B cell (primary cell): ENCODE measurements around the gene MAFB. TPM values are rescaled to one million over a fixed set of nuclear protein-coding genes. Genes with fewer than 3 reads are reported as not detected.

ENCODE experiments used
- ATAC-seq: fragments of 200-7000 bp; cut with Tn5 transposase; one replicate; pipeline ENCODE4 v1.10.0; 2021; ENCODE audit warnings: low read depth, mild to moderate bottlenecking, moderate number of reproducible peaks, moderate library complexity
- CTCF ChIA-PET: fragments of 350-600 bp; sonication (Branson Sonifier 250); formaldehyde crosslinking; loops from one replicate; lab custom pipeline; 2021; ENCODE audit warnings: antibody characterized with exemption, inconsistent platforms; lab: Charles Lee
- POLR2A ChIA-PET: fragments of 350-600 bp; sonication (Branson Sonifier 250); formaldehyde crosslinking; loops from one replicate; lab custom pipeline; 2021; ENCODE audit warnings: antibody characterized with exemption; lab: Charles Lee
- DNase-seq: peaks from one replicate; pipeline ENCODE4 v3.0.0; 2013
- H2AFZ ChIP-seq: 2 replicates; pipeline ENCODE4 v1.6.1; 2012; ENCODE audit warnings: mild to moderate bottlenecking, low read depth, low read length; ENCODE audit not compliant: insufficient read depth, poor library complexity, severe bottlenecking
- H3K27ac ChIP-seq, 2 donors: 1 replicate in 1 of 2; 2 replicates in 1 of 2; pipeline ENCODE4 v1.5.1; 2012 to 2013; ENCODE audit warnings: low read length in 2 of 2, mild to moderate bottlenecking in 2 of 2, moderate library complexity in 1 of 2
- H3K27me3 ChIP-seq, 4 experiments: fragments of 200-600 bp in 1 of 4; sonication (generic) in 1 of 4; replicated peaks in 1 of 4; 1 replicate in 2 of 4; 2 replicates in 2 of 4; pipeline versions ENCODE4 v1.6.1 to v1.7.0; 2013 to 2016; ENCODE audit warnings: low read length in 3 of 4, mild to moderate bottlenecking in 2 of 4, mixed read lengths in 1 of 4, moderate library complexity in 1 of 4; ENCODE audit not compliant: insufficient read depth in 4 of 4, control insufficient read depth in 3 of 4; ENCODE audit errors: control extremely low read depth in 1 of 4
- H3K36me3 ChIP-seq, 2 experiments: replicated peaks in 1 of 2; 1 replicate in 1 of 2; 2 replicates in 1 of 2; pipeline versions ENCODE4 v1.6.1 to v1.7.1; 2013; ENCODE audit warnings: low read length in 1 of 2; ENCODE audit not compliant: insufficient read depth in 2 of 2, control insufficient read depth in 1 of 2; ENCODE audit errors: control extremely low read depth in 1 of 2, extremely low read depth in 1 of 2
- H3K4me1 ChIP-seq, 2 donors: fragments of 200-600 bp in 1 of 2; sonication (generic) in 1 of 2; 1 replicate in 1 of 2; 2 replicates in 1 of 2; pipeline versions ENCODE4 v1.5.1 to v1.6.1; 2013 to 2017; ENCODE audit warnings: low read length in 2 of 2; ENCODE audit not compliant: control insufficient read depth in 2 of 2, insufficient read depth in 2 of 2
- H3K4me2 ChIP-seq: replicated peaks from 2 replicates; pipeline ENCODE3; 2012; ENCODE audit warnings: mild to moderate bottlenecking, low read depth, low read length; ENCODE audit not compliant: poor library complexity, severe bottlenecking
- H3K4me3 ChIP-seq, 5 experiments: fragments of 200-600 bp in 1 of 5; sonication (generic) in 1 of 5; 1 replicate in 3 of 5; 2 replicates in 2 of 5; pipeline versions ENCODE4 v1.5.1 to v1.7.0; 2011 to 2016; ENCODE audit warnings: low read length in 4 of 5, mild to moderate bottlenecking in 4 of 5, low read depth in 2 of 5, control low read depth in 1 of 5, moderate library complexity in 1 of 5; ENCODE audit not compliant: insufficient read depth in 1 of 5; ENCODE audit errors: control extremely low read depth in 1 of 5, extremely low read depth in 1 of 5
- H3K79me2 ChIP-seq: fragments of 200-600 bp; sonication (generic); one replicate; pipeline ENCODE4 v1.6.0; 2016; ENCODE audit warnings: low read length; ENCODE audit not compliant: control insufficient read depth, insufficient read depth
- H3K9ac ChIP-seq: fragments of 200-600 bp; sonication (generic); 2 replicates; pipeline ENCODE4 v1.6.1; 2017; ENCODE audit warnings: mild to moderate bottlenecking, low read length, moderate library complexity
- H3K9me3 ChIP-seq, 3 donors: one replicate each; pipeline versions ENCODE4 v1.6.1 to v1.7.1; 2013; ENCODE audit warnings: low read length in 2 of 3; ENCODE audit not compliant: control insufficient read depth in 2 of 3, insufficient read depth in 1 of 3; ENCODE audit errors: control extremely low read depth in 1 of 3
- H4K20me1 ChIP-seq: 2 replicates; pipeline ENCODE4 v1.6.0; 2012; ENCODE audit warnings: mild to moderate bottlenecking, low read length; ENCODE audit not compliant: insufficient read depth, control insufficient read depth, poor library complexity, severe bottlenecking
- H3K27ac Mint-ChIP-seq: one replicate; pipeline ENCODE4 v1.8.0; 2021; ENCODE audit warnings: mixed read lengths
- H3K27me3 Mint-ChIP-seq: one replicate; pipeline ENCODE4 v1.8.0; 2021; ENCODE audit warnings: mixed read lengths
- H3K4me1 Mint-ChIP-seq: one replicate; pipeline ENCODE4 v1.8.0; 2021; ENCODE audit warnings: mixed read lengths
- H3K4me3 Mint-ChIP-seq: one replicate; pipeline ENCODE4 v1.8.0; 2021; ENCODE audit warnings: mixed read lengths
- H3K9me3 Mint-ChIP-seq: one replicate; pipeline ENCODE4 v1.8.0; 2022; ENCODE audit warnings: mixed read lengths; ENCODE audit not compliant: insufficient read depth
- CTCF ChIP-seq: fragments of 200-600 bp; IDR thresholded peaks from one replicate; pipeline ENCODE4 v1.8.0; 2022; ENCODE audit warnings: antibody characterized with exemption, mild to moderate bottlenecking
- EZH2 ChIP-seq: IDR thresholded peaks from 2 replicates; pipeline ENCODE4 v1.6.1; 2012; ENCODE audit warnings: borderline replicate concordance, low read depth, mild to moderate bottlenecking, moderate library complexity, low read length; ENCODE audit not compliant: insufficient read depth, poor library complexity, severe bottlenecking
- WGBS: methylation state at CpG from one replicate; pipeline ENCODE4 v1.1.5; 2013; ENCODE audit warnings: missing lambda C conversion rate; ENCODE audit not compliant: insufficient coverage; 5-methylcytosine and 5-hydroxymethylcytosine counted together
- intact Hi-C: fragments of 100-400 bp; cut with micrococcal nuclease; formaldehyde crosslinking; loops from one replicate; pipeline ENCODE4 v1.10.0; 2022
- polyA plus RNA-seq: library from polyadenylated mRNA; depleted of rRNA; stranded (reverse); fragments of >200 nt; gene quantifications from 2 replicates; pipeline ENCODE4 v1.2.3, GENCODE V29; 2012
- total RNA-seq, 2 donors: library from RNA; stranded (reverse); fragments of 120-200 nt in 1 of 2; gene quantifications; 1 replicate in 1 of 2; 2 replicates in 1 of 2; pipeline versions ENCODE4 v1.2.3 to v1.2.4, GENCODE V29; 2013 to 2022

MAFB gene
- total and polyA plus RNA-seq, 2 donors (not counting 1 experiment from before 2014, with no cell fraction given) = 1.6 to 1.8 TPM

- no peak overlapping the region for H3K27ac Mint-ChIP-seq
- Histone ChIP-seq H2AFZ (no peak overlapping the region), H3K4me2 (no peak overlapping the region), H4K20me1 (no peaks in the 10 kb centered on the region), H3K4me3 (no peak overlapping the region), H3K79me2 (no peaks in the 10 kb centered on the region), H3K36me3 (no peaks in the 10 kb centered on the region), H3K4me1 (no peaks in the 10 kb centered on the region), H3K27me3 (no peaks in the 10 kb centered on the region), H3K9me3 (no peaks in the 10 kb centered on the region), H3K27ac (no peak overlapping the region), H3K9ac (no peak overlapping the region)
- H3K4me1 Mint-ChIP-seq = no peaks in the 10 kb centered on the region
- peaks cover 18% of the 10 kb centered on the region for H3K27me3 Mint-ChIP-seq
- intact Hi-C loops = no loop called here
- 94% methylated on average over 3 of the region's 3 CpGs for WGBS
- H3K4me3 Mint-ChIP-seq = no peak overlapping the region
- ChIA-PET CTCF (no interaction called here), POLR2A (no interaction called here)
- H3K9me3 Mint-ChIP-seq = no peaks in the 10 kb centered on the region
- TF ChIP-seq EZH2 (no peak), CTCF (no peak)
- ATAC-seq = no peak
- no peak for DNase-seq
Observed at GRCh38 chr20:40658509-40658908, 30.5 kb downstream of the MAFB start.

GRCh38 chr20:40657526-40657925 is 31.5 kb downstream of the MAFB start:
- H3K9ac ChIP-seq = no peak overlapping the region
- POLR2A ChIA-PET = no interaction called here
- no peak overlapping the region for H3K4me3 Mint-ChIP-seq
- intact Hi-C loops = no loop called here
- H4K20me1 ChIP-seq = no peaks in the 10 kb centered on the region
- H3K27me3 Mint-ChIP-seq = peaks cover 22% of the 10 kb centered on the region
- TF ChIP-seq EZH2 (no peak), CTCF (no peak)
- ATAC-seq (no peak), DNase-seq (no peak)
- H2AFZ ChIP-seq = no peak overlapping the region
- no peaks in the 10 kb centered on the region for H3K9me3 Mint-ChIP-seq
- no peaks in the 10 kb centered on the region for H3K79me2 ChIP-seq
- WGBS = 57% methylated on average over 1 of the region's 4 CpGs
- no peaks in the 10 kb centered on the region for H3K4me1 ChIP-seq
- H3K4me3 ChIP-seq = no peak overlapping the region
- no peak overlapping the region for H3K27ac ChIP-seq
- no peaks in the 10 kb centered on the region for H3K9me3 ChIP-seq
- CTCF ChIA-PET = no interaction called here
- H3K36me3 ChIP-seq = no peaks in the 10 kb centered on the region
- H3K4me1 Mint-ChIP-seq = no peaks in the 10 kb centered on the region
- no peaks in the 10 kb centered on the region for H3K27me3 ChIP-seq
- no peak overlapping the region for H3K4me2 ChIP-seq
- H3K27ac Mint-ChIP-seq = no peak overlapping the region
